HG03139 (cell line): ENCODE data around the gene KNDC1.
"Not testable (repeated sequence)": the region's sequence is repeated elsewhere in the genome, so short reads cannot be mapped to it uniquely, and the experiment has no call there.

Source experiments
- ATAC-seq: cut with Tn5 transposase; IDR thresholded peaks from one replicate; pipeline ENCODE4 v1.9.1; 2021; ENCODE audit not compliant: unreplicated experiment

Gene KNDC1

GRCh38 chr10:133254421-133255120 is 94.6 kb downstream of the KNDC1 start:
- ATAC-seq = no peak

- ATAC-seq = no peak
These were observed 95.3 kb downstream of the KNDC1 start for GRCh38 chr10:133255323-133255722.

- ATAC-seq = no peak
These were observed 97.6 kb downstream of the KNDC1 start for GRCh38 chr10:133257489-133258065.

GRCh38 chr10:133258066-133258817 is 98.2 kb downstream of the KNDC1 start:
- ATAC-seq = no peak

- no peak for ATAC-seq
These were observed 99.0 kb downstream of the KNDC1 start for GRCh38 chr10:133258818-133259601.

GRCh38 chr10:133259602-133259989 is 99.6 kb downstream of the KNDC1 start:
- no peak for ATAC-seq

- peak; percentile 33 for ATAC-seq
These were observed 101.1 kb downstream of the KNDC1 start for GRCh38 chr10:133260895-133261725.

GRCh38 chr10:133261726-133262325 is 101.8 kb downstream of the KNDC1 start:
- ATAC-seq = peak; percentile 37

GRCh38 chr10:133262696-133263095 is 102.7 kb downstream of the KNDC1 start:
- no peak for ATAC-seq

GRCh38 chr10:133263674-133264073 is 103.7 kb downstream of the KNDC1 start:
- ATAC-seq = no peak

- no peak for ATAC-seq
These were observed 104.4 kb downstream of the KNDC1 start for GRCh38 chr10:133264461-133264860.

- ATAC-seq = not testable (repeated sequence)
These were observed 105.0 kb downstream of the KNDC1 start for GRCh38 chr10:133265052-133265451.

GRCh38 chr10:133266056-133266795 is 106.2 kb downstream of the KNDC1 start:
- ATAC-seq = no peak

GRCh38 chr10:133267293-133267692 is 107.3 kb downstream of the KNDC1 start:
- ATAC-seq = no peak

GRCh38 chr10:133267829-133268228 is 107.8 kb downstream of the KNDC1 start:
- ATAC-seq = no peak

GRCh38 chr10:133268532-133268931 is 108.5 kb downstream of the KNDC1 start:
- ATAC-seq = no peak

- ATAC-seq = no peak
These were observed 109.3 kb downstream of the KNDC1 start for GRCh38 chr10:133269367-133269766.

GRCh38 chr10:133270204-133270603 is 110.2 kb downstream of the KNDC1 start:
- ATAC-seq = no peak

GRCh38 chr10:133270773-133271297 is 110.8 kb downstream of the KNDC1 start:
- ATAC-seq = no peak
